GM19395 (cell line): ENCODE results near the gene RPL36.
"Not testable (repeated sequence)": the region's sequence is repeated elsewhere in the genome, so short reads cannot be mapped to it uniquely, and the experiment has no call there.

Source experiments
- ATAC-seq: cut with Tn5 transposase; IDR thresholded peaks from one replicate; pipeline ENCODE4 v1.9.1; 2021; ENCODE audit warnings: mild to moderate bottlenecking, moderate library complexity; ENCODE audit not compliant: unreplicated experiment

Gene RPL36

GRCh38 chr19:5703819-5704818 lies 14.0 kb downstream of the RPL36 start:
- no peak for ATAC-seq

- no peak for ATAC-seq
These were observed 15.5 kb downstream of the RPL36 start for GRCh38 chr19:5705552-5705951.

- no peak for ATAC-seq
These were observed 16.9 kb downstream of the RPL36 start for GRCh38 chr19:5706876-5707573.

- ATAC-seq: no peak
These were observed 17.8 kb downstream of the RPL36 start for GRCh38 chr19:5707576-5708575.

GRCh38 chr19:5711025-5711424 lies 20.9 kb downstream of the RPL36 start:
- ATAC-seq: no peak

- no peak for ATAC-seq
These were observed 21.6 kb downstream of the RPL36 start for GRCh38 chr19:5711713-5712161.

GRCh38 chr19:5713228-5713627 lies 23.1 kb downstream of the RPL36 start:
- ATAC-seq: no peak

GRCh38 chr19:5714816-5715215 lies 24.7 kb downstream of the RPL36 start:
- no peak for ATAC-seq

- ATAC-seq: no peak
These were observed 27.3 kb downstream of the RPL36 start for GRCh38 chr19:5717215-5717935.

- ATAC-seq: no peak
These were observed 28.0 kb downstream of the RPL36 start for GRCh38 chr19:5718037-5718578.

GRCh38 chr19:5718579-5719273 lies 28.6 kb downstream of the RPL36 start:
- ATAC-seq: no peak

- peak; percentile 1 for ATAC-seq
These were observed 29.3 kb downstream of the RPL36 start for GRCh38 chr19:5719274-5719960.

GRCh38 chr19:5719961-5720790 lies 30.1 kb downstream of the RPL36 start, which contains the start of the genes CATSPERD and LONP1:
Gene CATSPERD (plus strand): TSS chr19:5720637. CDS start chr19:5720738, 101 bp downstream.
Gene LONP1 (minus strand): TSS chr19:5720146. CDS start chr19:5720132, 14 bp downstream.
- ATAC-seq: peak; percentile 79

- ATAC-seq: no peak
These were observed 37.5 kb downstream of the RPL36 start for GRCh38 chr19:5727453-5728050.

- not testable (repeated sequence) for ATAC-seq
These were observed 43.1 kb downstream of the RPL36 start for GRCh38 chr19:5733172-5733571.

- no peak for ATAC-seq
These were observed 48.3 kb downstream of the RPL36 start for GRCh38 chr19:5738423-5738822.
